GM19452 (cell line): ENCODE data around the gene AKNAD1.

Experiments
- ATAC-seq: cut with Tn5 transposase; IDR thresholded peaks from one replicate; pipeline ENCODE4 v1.9.1; 2021; ENCODE audit not compliant: unreplicated experiment

AKNAD1 gene

DNA sequence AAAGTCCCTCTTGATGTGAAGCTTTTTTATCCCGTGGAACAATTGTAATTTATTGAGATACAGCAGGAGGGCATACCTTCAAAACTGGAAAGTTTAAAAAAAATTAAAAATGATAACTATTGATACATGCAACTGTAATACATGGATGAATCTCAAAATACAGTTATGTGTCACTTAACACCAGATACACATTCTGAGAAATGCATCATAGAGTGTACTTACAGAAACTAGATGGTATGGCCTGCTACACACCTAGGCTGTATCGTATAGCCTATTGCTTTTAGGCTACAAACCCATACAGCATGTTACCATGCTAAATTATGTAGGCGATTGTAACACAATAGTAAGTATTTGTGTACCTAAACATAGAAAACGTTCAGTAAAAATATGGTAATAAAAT is 7.1 kb upstream of the AKNAD1 start:
- ATAC-seq, result no peak

DNA sequence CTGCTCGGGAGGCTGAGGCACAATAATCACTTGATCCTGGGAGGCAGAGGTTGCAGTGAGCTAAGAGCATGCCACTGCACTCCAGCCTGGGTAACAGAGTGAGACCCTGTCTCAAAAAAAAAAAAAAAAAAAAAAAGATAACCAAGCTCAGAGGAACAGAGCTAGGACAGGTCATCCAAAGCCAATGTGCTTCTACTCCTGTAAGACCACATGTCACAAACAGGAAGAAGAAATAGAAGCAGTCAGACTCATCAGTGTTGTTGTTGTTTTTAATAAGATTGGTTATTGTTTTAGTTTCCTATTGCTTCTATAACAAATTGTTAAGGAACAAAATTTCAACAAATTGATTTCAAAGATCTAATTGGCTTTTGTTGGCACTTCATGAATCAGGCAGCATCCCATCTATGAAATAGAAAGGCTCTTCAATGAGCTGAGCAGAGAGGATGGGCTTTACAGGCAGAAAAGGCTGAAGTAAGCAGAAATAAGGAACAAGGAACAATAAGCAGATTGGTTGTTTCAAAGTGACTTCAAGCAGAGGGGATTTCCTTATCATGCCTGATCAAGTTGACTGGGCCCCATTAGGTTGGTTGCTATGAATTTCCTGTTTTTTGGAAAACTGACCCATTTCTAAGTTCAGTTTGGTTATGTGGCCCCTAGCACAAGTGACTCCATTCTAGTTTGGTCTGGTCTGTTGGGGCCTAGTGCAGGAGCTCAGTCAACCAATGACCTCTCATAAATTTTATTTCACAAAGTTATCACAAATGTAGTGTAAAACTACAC is 6.0 kb upstream of the AKNAD1 start:
- no peak for ATAC-seq

DNA sequence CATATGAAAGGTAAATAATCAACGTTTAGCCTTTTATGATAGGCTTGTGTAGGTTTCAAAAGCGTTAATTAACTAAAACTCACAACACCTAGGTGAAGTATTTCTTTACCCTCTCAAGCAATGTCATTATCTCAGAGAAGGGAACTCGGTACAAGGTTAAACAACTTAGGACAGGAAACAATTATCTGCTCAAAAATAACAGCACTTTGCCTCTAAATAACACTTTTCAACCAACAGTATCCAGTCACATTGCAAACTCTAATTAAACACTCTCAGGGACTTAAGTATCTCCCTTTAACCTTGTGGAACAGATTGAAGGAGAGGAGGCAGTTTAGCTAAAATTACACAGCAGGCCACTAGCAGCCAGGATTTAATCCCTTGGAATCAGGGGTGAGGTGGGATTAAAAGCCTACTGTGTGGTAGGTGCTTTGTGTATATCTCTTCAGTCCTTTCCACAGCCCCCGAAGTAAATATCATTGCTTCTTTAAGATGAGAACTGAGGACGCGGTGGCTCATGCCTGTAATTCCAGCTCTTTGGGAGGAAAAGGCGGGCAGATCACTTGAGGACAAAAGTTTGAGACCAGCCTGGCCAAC is 5.2 kb upstream of the AKNAD1 start:
- no peak for ATAC-seq

DNA sequence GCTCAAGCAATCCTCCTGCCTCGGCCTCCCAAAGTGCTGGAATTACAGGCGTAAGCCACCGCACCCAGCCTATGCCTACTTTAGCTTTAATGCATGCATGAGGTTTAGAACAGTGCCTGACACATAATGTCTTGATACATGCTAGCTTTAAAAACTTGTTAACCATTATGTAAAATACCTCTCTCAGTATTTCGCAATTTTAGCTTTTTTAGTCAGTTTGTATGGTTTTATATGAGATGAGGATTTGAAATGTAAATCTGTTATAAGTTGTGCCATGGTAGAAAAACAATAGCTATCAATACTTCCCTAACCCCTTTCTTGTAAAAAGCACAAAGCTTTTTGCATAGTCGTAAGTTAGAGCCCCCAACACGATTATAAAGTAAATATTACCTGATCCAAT is 4.7 kb upstream of the AKNAD1 start:
- no peak for ATAC-seq

DNA sequence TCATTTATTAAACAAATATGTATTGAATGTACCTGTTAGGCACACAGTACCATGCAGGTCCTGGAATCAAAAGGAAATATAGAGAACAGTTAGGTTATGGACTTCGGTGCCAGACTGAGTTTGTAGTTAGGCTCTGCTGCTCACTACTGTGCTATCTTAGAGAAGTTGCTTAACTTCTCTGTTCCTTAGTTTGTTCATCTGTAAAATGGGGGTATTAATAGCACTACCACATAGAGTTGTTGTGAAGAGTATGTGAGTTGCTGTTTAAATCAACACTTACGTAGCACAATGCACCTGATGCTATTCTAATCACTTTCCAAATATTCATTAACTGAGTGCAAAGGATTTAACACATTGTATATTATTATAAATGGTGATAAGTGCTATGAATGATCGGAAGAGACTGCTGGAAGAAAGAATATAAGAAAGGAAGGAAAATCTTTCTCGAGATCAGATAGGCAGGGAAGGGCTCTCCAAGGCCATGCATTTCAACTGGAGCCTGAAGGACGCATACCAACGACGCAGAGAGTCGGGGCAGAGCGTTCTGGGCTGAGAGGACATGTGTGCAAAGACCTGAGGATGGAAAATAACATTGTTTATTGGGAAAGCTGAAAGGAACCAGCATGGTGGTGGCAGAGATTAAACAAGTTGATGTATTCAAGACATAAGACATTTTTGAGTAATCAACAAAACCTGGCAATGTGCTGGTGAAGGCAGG is 3.5 kb upstream of the AKNAD1 start:
- no peak for ATAC-seq

DNA sequence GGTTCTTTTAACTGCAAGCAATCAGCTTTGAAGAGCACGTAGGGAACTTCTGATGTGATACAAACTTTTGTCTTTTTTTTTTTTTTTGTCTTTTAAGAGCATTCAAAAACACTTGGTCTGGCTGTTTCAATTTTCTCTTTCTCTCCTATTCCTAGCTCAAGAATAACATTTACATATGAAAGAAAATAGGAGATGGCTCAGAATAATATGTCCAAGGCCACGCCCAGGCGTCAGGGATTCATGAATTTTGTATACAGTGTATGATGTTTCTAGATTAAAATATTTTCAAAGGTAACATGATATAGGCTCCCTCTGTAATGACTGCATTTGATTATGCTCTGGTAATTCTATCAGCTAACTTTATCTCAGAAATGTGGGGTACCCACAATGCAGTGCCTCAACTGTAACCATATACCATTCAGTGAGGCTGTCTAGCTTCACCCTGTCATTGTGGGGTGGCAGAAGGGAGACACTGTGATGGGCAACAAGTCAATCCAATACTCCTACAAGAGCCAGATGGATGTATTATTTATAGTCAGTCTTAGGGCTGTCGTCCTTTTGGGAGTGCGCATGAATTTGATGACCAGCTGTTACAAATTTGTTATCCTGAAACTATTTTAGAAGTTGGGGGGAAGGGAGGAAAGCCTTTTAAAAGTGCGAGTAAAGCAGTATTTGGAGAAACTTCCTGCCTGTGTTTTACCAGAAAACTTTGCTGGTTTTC is 1.5 kb upstream of the AKNAD1 start:
- no peak for ATAC-seq

DNA sequence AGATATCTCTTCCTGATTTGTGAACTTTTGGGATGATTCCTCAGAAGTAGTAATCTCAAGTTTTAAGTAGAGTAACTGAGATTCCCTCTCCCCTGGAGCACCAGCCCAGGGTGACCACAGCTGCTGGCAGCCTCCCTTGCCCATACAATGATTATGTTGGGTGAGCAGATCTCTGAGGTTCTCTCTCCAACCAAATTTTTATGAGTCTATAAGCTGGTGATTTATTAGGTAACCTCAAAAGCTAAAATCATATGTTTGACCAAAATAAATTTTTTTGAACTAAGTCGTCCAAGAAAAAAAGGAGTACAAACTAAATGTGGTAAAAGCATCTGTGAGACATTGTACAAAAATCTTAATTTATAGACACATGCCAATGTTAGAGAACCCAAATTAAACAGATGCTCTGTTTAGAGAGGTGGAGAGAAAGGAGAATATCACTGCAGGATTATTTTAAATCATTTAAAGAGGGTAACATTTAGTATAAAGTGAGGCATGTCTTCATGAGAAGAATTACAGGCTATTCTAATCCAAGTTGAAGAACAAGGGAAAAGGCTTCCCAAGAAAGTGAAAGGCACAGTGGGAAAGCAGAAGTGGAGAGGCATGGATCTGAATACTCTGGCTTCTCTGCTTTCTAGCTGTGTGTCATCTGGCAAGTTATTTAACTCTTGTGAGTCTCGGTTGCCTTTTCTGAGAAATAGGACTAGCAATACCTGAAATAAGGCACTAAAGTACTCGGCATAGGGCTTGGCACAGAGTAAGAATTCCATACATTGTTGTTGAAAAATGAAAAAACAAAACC is 2.5 kb downstream of the AKNAD1 start:
- no peak for ATAC-seq

DNA sequence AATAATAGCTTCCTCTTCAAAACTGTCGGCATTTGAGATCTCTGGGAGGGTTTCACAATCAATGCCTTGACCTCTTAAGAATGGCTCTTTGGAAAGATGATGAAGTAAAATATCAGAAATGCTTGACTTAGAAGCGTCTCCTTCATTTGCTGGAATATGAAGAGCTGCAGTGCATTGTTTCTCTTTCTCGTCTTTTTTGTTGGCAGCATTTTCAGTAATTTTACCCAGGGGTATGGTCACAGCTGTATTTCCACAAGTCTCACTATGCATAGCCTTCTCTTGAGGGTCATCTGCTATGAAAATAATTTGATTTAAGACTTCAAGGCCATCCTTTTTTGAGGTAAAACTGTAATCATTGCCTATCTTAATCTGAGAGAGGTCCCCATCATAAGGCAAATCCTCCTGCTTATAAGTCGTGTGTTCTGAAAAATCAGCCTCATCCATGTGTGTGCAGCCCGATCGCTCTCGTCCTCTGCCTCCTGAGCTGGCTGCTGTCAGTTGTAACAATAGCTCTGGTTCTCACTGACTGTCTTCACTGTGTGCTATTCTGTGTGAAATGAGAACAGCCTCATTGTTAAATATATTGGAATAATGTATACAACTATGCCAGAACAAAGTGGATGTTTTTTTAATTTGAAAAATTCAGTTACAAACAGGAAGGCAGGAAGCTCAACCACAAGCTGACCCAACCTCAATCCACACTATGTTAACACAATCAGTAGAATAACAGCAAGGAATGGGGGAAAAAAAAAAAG is 4.5 kb downstream of the AKNAD1 start:
- no peak for ATAC-seq

DNA sequence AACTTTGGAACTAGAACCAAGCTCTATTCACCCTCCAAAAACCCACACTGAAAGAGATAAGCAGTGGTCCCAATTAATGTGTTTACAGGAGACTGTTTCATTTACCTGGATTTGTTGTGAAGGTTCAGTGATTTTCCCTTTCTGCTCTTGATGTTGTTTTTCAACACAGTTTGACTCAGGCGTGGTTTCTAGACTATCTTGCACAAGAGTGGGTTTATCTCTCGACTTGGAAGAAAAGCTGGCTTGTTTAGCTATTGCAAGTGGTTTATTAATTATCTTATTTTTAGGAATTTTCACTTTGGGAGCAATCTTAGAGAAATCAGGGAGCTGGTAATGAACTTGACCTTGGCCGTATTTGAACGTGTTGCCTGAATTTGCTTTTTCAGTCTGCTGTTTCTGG is 5.3 kb downstream of the AKNAD1 start:
- no peak for ATAC-seq

DNA sequence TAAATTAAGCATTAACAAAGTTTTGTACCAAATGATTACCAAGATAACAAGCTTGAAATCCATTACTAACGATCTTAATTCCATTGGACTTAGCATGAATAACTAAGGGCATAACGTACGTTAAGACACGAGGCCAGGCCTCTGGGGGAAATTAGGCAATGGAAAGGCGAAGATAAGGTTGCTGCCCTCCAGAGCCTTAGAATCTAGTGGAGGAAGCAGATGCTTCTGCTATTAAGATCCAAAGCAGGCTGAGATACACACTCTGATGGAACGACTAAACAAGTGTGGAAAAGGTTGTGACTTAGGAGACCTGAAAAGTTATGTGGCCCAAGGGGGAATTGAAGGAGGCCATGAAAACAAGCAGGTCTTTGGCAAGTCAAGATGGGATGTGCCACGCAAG is 6.0 kb downstream of the AKNAD1 start:
- no peak for ATAC-seq

DNA sequence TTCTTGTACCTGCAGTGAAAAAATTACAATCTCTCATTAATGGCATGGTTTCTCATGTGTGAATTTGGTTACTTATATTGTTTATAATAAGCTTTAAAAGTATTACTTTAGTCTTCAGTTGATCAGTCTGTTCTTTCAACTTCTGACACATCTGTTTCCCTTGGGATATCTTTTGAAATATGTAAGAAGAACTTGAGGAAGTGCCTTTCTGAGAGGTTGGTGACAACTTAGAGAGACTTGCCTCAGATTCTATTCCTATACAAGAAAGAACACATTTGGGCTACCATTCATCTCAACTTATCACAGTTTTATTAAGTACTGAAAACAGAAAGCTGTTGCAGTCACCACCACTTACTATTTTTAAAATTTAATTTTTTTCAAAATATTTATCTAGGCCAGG is 8.1 kb downstream of the AKNAD1 start:
- ATAC-seq, result no peak

DNA sequence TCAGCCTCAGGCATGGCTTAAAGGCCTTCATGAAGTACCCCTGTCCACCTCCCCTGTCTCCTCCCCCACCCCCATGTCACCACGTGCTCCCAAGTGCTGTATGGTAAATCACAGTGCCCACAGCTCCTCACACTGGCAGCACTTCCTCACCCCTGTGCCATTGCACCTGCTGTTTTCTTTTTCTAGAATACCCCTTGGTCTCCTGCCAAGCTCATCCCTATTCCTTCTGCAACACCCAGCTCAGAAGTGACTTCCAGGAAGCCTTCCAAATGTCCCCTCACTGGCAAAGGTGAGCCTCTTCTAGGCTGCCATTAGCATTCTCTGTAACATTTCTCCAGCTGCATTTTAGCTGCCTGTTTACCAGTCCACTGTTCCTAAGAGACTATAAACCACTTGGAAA is 9.4 kb downstream of the AKNAD1 start:
- no peak for ATAC-seq

DNA sequence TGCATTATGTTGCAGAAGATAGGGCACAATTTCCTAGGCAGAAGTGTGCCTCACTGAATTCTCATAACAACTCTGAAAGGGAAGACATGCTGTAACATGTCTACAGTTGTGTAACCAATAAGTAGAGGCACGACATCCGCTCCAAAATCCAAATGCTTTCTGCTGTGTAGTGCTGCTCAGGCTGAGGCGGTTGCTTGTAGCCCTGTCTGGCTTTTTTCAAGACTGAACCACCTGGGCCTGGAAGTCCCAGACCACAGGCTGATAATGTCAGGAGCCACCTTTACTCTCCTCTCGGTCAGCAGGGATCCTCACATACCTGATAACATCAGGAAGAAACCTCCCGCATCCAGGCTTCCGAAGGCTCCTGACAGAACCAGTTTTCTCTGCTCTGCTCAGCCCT is 10.9 kb downstream of the AKNAD1 start:
- ATAC-seq, result no peak

DNA sequence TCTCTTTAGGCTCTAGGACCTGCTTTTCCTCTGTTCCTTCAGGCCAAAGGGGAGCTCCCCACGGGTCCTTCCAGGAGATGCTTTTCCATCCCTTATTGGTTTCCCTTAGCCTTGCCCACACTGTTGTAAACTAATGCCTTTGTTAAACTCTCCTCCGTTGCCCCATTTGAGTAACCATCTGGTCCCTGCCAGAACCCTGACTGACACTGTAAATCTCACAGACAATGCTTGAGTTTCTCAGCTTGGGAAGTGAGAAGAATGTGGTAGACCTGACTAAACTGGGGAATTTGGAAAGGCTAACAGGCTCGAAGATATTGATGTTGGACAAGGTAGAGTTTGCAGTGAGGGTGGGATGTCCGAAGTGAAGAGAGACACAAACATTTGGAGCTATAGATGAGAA is 11.4 kb downstream of the AKNAD1 start:
- no peak for ATAC-seq

DNA sequence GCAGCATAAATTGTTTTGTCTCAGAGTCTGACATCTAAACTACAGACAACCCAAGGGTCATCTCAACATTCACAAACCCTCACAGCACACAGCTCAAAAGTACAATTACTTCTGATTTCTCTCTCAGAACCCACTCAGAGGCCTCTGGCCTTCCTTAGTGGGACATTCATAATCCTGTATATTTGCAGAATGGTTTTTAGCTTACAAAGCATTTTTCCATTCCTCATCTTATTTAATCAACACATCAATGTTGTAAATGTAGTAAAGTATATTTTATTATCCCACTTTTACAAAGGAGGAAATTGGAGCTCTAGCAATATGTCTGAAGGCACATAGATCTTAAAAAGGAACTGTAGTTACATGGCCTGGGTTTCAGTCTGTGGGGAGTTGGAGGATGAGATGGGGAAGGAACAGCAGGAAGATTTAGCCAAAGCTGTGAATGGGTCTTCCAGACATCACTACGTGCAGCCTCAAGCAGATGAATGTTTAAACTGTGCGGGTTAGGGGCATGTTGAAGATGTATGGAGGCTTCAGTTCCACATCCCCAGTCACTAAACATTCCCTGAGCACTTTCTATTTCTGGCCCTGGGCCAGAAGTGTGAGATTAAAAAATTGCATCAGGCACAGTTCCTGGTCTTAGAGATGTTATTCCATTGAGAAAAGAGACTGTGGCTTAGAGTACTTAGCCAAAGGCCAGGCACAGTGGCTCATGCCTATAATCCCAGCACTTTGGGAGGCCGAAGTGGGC is 13.3 kb downstream of the AKNAD1 start:
- no peak for ATAC-seq

DNA sequence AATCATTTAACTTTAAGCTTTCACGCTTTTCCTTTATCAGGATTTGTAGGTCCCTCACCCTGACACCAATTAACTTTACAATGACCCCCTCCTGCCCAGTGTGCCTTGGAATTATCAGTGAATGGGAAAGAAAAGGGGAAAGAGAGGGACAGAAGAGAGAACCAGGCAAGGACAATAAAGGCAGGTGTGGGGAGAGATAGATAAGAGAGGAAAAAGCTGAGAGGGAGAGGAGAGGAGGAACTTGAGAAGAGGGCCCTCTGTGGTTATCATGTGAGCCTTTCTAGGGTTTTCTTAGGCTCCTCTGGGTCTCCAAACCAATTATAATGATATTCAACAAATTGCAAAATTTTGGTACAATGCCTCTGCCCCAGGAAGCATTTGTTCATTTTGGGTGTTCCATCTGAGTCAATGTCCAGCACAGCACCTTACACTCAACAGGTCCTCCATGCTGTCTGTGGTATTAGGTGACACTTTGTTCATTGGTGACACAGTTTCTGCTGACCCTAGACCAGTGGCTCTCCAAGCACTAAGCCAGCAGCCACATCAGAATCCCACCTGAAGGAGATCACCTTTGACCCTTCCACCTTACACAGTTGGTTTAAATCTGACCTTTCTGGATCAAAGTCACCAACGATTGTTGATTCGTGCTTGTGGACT is 14.2 kb downstream of the AKNAD1 start:
- no peak for ATAC-seq

DNA sequence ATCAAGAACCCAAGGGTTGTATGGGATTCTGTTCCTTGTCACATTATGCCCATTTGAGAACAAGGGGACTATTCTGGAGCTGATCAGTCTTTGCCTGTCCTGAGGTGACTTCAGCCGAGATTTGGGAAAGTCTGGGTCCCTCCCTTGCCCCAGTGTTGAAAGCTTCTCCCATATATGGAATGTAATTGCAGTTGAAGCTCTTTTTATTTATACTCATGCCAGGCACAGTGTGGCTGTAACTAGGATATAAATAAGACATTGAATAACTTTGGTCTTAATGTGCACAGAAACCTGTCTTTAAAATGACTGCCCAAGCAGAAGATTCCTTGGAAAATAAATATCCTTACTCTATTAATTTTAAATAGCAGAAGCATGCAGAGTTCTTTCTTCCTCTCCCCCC is 15.2 kb downstream of the AKNAD1 start:
- ATAC-seq, result no peak

DNA sequence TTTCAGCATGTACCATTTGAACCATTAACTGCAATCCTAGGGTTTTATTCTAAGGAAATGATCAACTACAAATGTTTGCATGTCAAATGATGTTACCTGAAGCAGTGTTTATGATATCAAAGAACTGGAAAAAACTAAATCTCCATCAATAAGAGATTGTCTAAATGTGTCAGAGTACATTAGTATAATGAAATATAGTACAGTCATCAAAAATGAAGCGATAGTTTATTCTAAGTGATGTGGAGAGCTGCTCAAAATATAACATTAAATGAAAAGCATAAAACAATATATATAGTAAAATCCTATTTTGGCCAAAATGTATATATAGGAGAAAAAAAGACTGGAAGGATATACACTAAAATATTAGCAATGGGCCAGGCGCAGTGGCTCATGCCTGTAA is 24.0 kb downstream of the AKNAD1 start:
- no peak for ATAC-seq

DNA sequence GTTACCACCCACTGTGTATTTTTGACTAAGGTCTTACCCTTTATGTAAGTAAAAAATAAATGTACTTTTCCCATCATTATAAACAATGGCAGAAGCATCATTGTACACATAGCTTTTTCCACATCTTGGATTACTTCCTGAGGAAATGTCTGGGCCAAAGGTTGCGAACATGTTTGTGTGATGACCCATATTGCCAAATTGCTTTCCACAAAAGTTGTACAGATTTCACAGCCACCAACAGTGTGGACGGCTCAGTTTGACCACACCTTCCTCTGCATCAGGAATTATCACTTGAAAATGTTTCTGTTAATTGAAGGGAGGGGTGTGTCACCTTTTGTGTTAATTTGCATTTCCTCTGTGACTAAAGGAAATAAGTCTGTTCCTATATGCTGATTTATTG is 25.7 kb downstream of the AKNAD1 start:
- ATAC-seq, result no peak
